Right lobe of liver (tissue), 4 donors: Measurements from ENCODE around the gene FYB1.

Experiments used
- POLR2A ChIP-seq: fragments of 450-650 bp; IDR thresholded peaks from one replicate; pipeline ENCODE4 v1.6.1; 2017; ENCODE audit warnings: antibody characterized with exemption, mild to moderate bottlenecking
- TF ChIP-seq, protein P1 (sequence below), 4 donors: fragments of 200-600 bp in 3 of 4; fragments of 450-650 bp in 1 of 4; IDR thresholded peaks; one replicate each; pipeline versions ENCODE4 v1.5.1 to v1.8.0; 2016 to 2022; ENCODE audit warnings: antibody characterized with exemption in 4 of 4, mild to moderate bottlenecking in 2 of 4
- donor health status: DM: no; HTN: no; CAD: no.
- donor health status: DM: no; HTN: no; CAD: no.
- donor health status: DM: no; HTN: yes; CAD: no.

DNA sequence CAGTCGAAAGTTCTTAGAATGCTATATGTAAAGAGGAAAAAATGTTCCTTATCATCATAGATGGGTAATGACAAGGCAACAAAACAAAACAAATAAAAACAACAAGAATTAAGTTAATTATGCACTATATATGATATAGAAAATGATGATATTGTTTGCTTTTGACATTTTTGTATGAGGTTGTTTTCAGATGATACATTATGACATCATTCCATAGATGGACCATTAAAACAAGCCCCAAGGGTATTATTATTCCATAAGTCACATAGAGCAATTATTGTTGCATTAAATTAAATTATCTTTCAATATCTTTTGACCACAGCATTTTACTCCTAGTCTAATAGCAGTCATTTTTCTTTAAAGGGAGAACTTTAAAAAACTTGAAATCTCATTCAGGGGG, 88.6 kb downstream of the FYB1 start:
- TF ChIP-seq, protein P1, sequence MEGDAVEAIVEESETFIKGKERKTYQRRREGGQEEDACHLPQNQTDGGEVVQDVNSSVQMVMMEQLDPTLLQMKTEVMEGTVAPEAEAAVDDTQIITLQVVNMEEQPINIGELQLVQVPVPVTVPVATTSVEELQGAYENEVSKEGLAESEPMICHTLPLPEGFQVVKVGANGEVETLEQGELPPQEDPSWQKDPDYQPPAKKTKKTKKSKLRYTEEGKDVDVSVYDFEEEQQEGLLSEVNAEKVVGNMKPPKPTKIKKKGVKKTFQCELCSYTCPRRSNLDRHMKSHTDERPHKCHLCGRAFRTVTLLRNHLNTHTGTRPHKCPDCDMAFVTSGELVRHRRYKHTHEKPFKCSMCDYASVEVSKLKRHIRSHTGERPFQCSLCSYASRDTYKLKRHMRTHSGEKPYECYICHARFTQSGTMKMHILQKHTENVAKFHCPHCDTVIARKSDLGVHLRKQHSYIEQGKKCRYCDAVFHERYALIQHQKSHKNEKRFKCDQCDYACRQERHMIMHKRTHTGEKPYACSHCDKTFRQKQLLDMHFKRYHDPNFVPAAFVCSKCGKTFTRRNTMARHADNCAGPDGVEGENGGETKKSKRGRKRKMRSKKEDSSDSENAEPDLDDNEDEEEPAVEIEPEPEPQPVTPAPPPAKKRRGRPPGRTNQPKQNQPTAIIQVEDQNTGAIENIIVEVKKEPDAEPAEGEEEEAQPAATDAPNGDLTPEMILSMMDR (IDR thresholded peaks at IDR 0.05), result no peak
- no peak for TF ChIP-seq POLR2A
